Trophoblast cell (in vitro differentiated cells and primary cell): ENCODE data around the gene ACKR3.

Source experiments
- DNase-seq, 2 donors: peaks; one replicate each; pipeline ENCODE4 v3.0.0-alpha.2; 2016
- H2AFZ ChIP-seq: 2 replicates; pipeline ENCODE4 v1.6.1; 2013; ENCODE audit warnings: low read length, moderate library complexity, mild to moderate bottlenecking; ENCODE audit not compliant: insufficient read depth, poor library complexity
- H2AK5ac ChIP-seq: 2 replicates; pipeline ENCODE4 v1.6.1; 2013; ENCODE audit warnings: mild to moderate bottlenecking, low read length
- H2BK120ac ChIP-seq: 2 replicates; pipeline ENCODE4 v1.6.1; 2013; ENCODE audit warnings: low read length, mild to moderate bottlenecking, moderate library complexity; ENCODE audit not compliant: insufficient read depth, poor library complexity
- H2BK12ac ChIP-seq: 2 replicates; pipeline ENCODE4 v1.6.1; 2013; ENCODE audit warnings: mild to moderate bottlenecking, low read length, moderate library complexity
- H2BK5ac ChIP-seq: 2 replicates; pipeline ENCODE4 v1.6.1; 2013; ENCODE audit warnings: low read length, low read depth, moderate library complexity, mild to moderate bottlenecking; ENCODE audit not compliant: poor library complexity
- H3K14ac ChIP-seq: 2 replicates; pipeline ENCODE4 v1.6.1; 2013; ENCODE audit warnings: mild to moderate bottlenecking, low read length
- H3K18ac ChIP-seq: 2 replicates; pipeline ENCODE4 v1.6.1; 2013; ENCODE audit warnings: mild to moderate bottlenecking, low read length
- H3K23ac ChIP-seq: 2 replicates; pipeline ENCODE4 v1.6.1; 2013; ENCODE audit warnings: low read length
- H3K27ac ChIP-seq: 2 replicates; pipeline ENCODE4 v1.5.1; 2013; ENCODE audit warnings: low read depth, mild to moderate bottlenecking, inconsistent platforms, low read length, moderate library complexity
- H3K27me3 ChIP-seq: 2 replicates; pipeline ENCODE4 v1.6.1; 2013; ENCODE audit warnings: inconsistent platforms, mild to moderate bottlenecking, low read length, moderate library complexity; ENCODE audit not compliant: insufficient read depth
- H3K36me3 ChIP-seq, 2 experiments: 1 replicate in 1 of 2; 2 replicates in 1 of 2; pipeline ENCODE4 v1.6.1; 2013; ENCODE audit warnings: low read length in 2 of 2, mild to moderate bottlenecking in 2 of 2, moderate library complexity in 1 of 2; ENCODE audit not compliant: insufficient read depth in 2 of 2, control insufficient read depth in 1 of 2
- H3K4ac ChIP-seq: 2 replicates; pipeline ENCODE4 v1.6.1; 2013; ENCODE audit warnings: low read depth, mild to moderate bottlenecking, low read length, moderate library complexity
- H3K4me1 ChIP-seq, 2 experiments: 1 replicate in 1 of 2; 2 replicates in 1 of 2; pipeline ENCODE4 v1.6.1; 2013; ENCODE audit warnings: low read length in 2 of 2, mild to moderate bottlenecking in 2 of 2, moderate library complexity in 1 of 2; ENCODE audit not compliant: insufficient read depth in 2 of 2, control insufficient read depth in 1 of 2
- H3K4me2 ChIP-seq: 2 replicates; pipeline ENCODE4 v1.6.1; 2013; ENCODE audit warnings: inconsistent platforms, mild to moderate bottlenecking, low read length, moderate library complexity
- H3K4me3 ChIP-seq: 2 replicates; pipeline ENCODE4 v1.5.1; 2013; ENCODE audit warnings: mild to moderate bottlenecking, low read depth, low read length, inconsistent platforms
- H3K79me1 ChIP-seq: one replicate; pipeline ENCODE4 v1.6.1; 2013; ENCODE audit warnings: low read length
- H3K79me2 ChIP-seq: 2 replicates; pipeline ENCODE4 v1.6.1; 2013; ENCODE audit warnings: low read length, mild to moderate bottlenecking; ENCODE audit not compliant: control insufficient read depth, insufficient read depth, poor library complexity
- H3K9ac ChIP-seq: 2 replicates; pipeline ENCODE4 v1.6.1; 2013; ENCODE audit warnings: mild to moderate bottlenecking, low read length
- H3K9me3 ChIP-seq: 2 replicates; pipeline ENCODE4 v1.6.1; 2013; ENCODE audit warnings: low read depth, mild to moderate bottlenecking, control low read depth, inconsistent platforms, low read length; ENCODE audit not compliant: insufficient read depth
- H4K12ac ChIP-seq: 2 replicates; pipeline ENCODE4 v1.6.1; 2013; ENCODE audit warnings: low read depth, mild to moderate bottlenecking, low read length, moderate library complexity
- H4K8ac ChIP-seq: 2 replicates; pipeline ENCODE4 v1.6.1; 2013; ENCODE audit warnings: low read depth, mild to moderate bottlenecking, low read length, moderate library complexity
- H4K91ac ChIP-seq: one replicate; pipeline ENCODE4 v1.6.1; 2013; ENCODE audit warnings: low read depth, mild to moderate bottlenecking, low read length, moderate library complexity
- WGBS: extraction: QIAGEN DNeasy Blood & Tissue Kit; methylation state at CpG from one replicate; pipeline ENCODE4 v1.1.7; 2013; ENCODE audit warnings: missing lambda C conversion rate; ENCODE audit not compliant: insufficient read length, insufficient coverage; ENCODE audit errors: extremely low coverage; 5-methylcytosine and 5-hydroxymethylcytosine counted together

Gene ACKR3

GRCh38 chr2:236582968-236583367 lies 13.3 kb downstream of the ACKR3 start:
- no CpG with 5 or more reads among the region's 5 CpGs for WGBS
- Histone ChIP-seq H3K4ac (peak overlapping the region; percentile 13), H3K27me3 (no peaks in the 10 kb centered on the region), H3K23ac (no peak overlapping the region), H3K9ac (peak overlapping the region; percentile 28), H3K79me2 (peaks cover 14% of the 10 kb centered on the region), H2BK12ac (peak overlapping the region; percentile 12), H3K36me3 (peaks cover 29 to 37% of the 10 kb centered on the region in 2 experiments), H3K9me3 (peaks cover 6% of the 10 kb centered on the region), H2BK120ac (no peak overlapping the region), H4K91ac (peak overlapping the region; percentile 23), H4K8ac (peak overlapping the region; percentile 6), H3K4me1 (peaks cover 44 to 47% of the 10 kb centered on the region in 2 experiments), H3K79me1 (peaks cover 29% of the 10 kb centered on the region), H4K12ac (no peak overlapping the region), H3K14ac (peak overlapping the region; percentile 3), H3K27ac (peak overlapping the region; percentile 85), H2BK5ac (no peak overlapping the region), H3K4me3 (no peak overlapping the region), H2AFZ (no peak overlapping the region), H3K18ac (peak overlapping the region; percentile 49), H3K4me2 (no peak overlapping the region), H2AK5ac (no peak overlapping the region)
- no peak for DNase-seq

GRCh38 chr2:236583621-236584203 lies 14.1 kb downstream of the ACKR3 start:
- Histone ChIP-seq H3K14ac (peak overlapping the region; percentile 72), H3K36me3 (peaks cover 24 to 32% of the 10 kb centered on the region in 2 experiments), H3K79me1 (peaks cover 23% of the 10 kb centered on the region), H2AK5ac (peak overlapping the region; percentile 59), H4K91ac (peak overlapping the region; percentile 78), H2BK5ac (peak overlapping the region; percentile 47), H4K12ac (no peak overlapping the region), H3K27me3 (no peaks in the 10 kb centered on the region), H3K4ac (peak overlapping the region; percentile 29), H2AFZ (peak overlapping the region; percentile 13), H3K79me2 (peaks cover 9% of the 10 kb centered on the region), H3K18ac (peak overlapping the region; percentile 31), H3K4me2 (peak overlapping the region; percentile 11), H4K8ac (peak overlapping the region; percentile 77), H3K9me3 (peaks cover 6% of the 10 kb centered on the region), H3K4me3 (no peak overlapping the region), H2BK120ac (peak overlapping the region; percentile 70), H3K4me1 (peaks cover 37 to 40% of the 10 kb centered on the region in 2 experiments), H3K27ac (peak overlapping the region; percentile 85), H3K9ac (no peak overlapping the region), H2BK12ac (peak overlapping the region; percentile 1), H3K23ac (no peak overlapping the region)
- no peak for DNase-seq
- no CpG with 5 or more reads among the region's 14 CpGs for WGBS

- Histone ChIP-seq H3K79me2 (peaks cover 6% of the 10 kb centered on the region), H2BK5ac (peak overlapping the region; percentile 90), H3K4me2 (no peak overlapping the region), H3K9ac (no peak overlapping the region), H3K9me3 (peaks cover 6% of the 10 kb centered on the region), H3K27ac (peak overlapping the region; percentile 85), H3K36me3 (peaks cover 22 to 26% of the 10 kb centered on the region in 2 experiments), H3K4me1 (peaks cover 29 to 31% of the 10 kb centered on the region in 2 experiments), H3K14ac (peak overlapping the region; percentile 90), H3K4ac (peak overlapping the region; percentile 71), H2AFZ (peak overlapping the region; percentile 32), H3K27me3 (no peaks in the 10 kb centered on the region), H4K91ac (peak overlapping the region; percentile 94), H3K4me3 (no peak overlapping the region), H2AK5ac (peak overlapping the region; percentile 38), H2BK120ac (peak overlapping the region; percentile 93), H4K8ac (peak overlapping the region; percentile 86), H4K12ac (no peak overlapping the region), H2BK12ac (peak overlapping the region; percentile 88), H3K79me1 (peaks cover 23% of the 10 kb centered on the region), H3K18ac (peak overlapping the region; percentile 66), H3K23ac (no peak overlapping the region)
- peak; percentile 60 to 69 for DNase-seq
- no CpG with 5 or more reads among the region's 16 CpGs for WGBS
These were observed 15.1 kb downstream of the ACKR3 start for GRCh38 chr2:236584521-236585384.

GRCh38 chr2:236585966-236586365 lies 16.3 kb downstream of the ACKR3 start:
- no peak overlapping the region for H2AFZ ChIP-seq
- H3K27ac ChIP-seq: peak overlapping the region; percentile 85
- peak; percentile 77 to 90 for DNase-seq
- H3K79me2 ChIP-seq: peaks cover 6% of the 10 kb centered on the region
- no peaks in the 10 kb centered on the region for H3K27me3 ChIP-seq
- H3K4me3 ChIP-seq: no peak overlapping the region
- H3K79me1 ChIP-seq: peaks cover 25% of the 10 kb centered on the region
- no peak overlapping the region for H4K12ac ChIP-seq
- H2BK12ac ChIP-seq: peak overlapping the region; percentile 44
- H3K36me3 ChIP-seq: peaks cover 14 to 15% of the 10 kb centered on the region in 2 experiments
- H3K4ac ChIP-seq: no peak overlapping the region
- no peak overlapping the region for H3K4me2 ChIP-seq
- peaks cover 3% of the 10 kb centered on the region for H3K9me3 ChIP-seq
- H3K14ac ChIP-seq: no peak overlapping the region
- WGBS: no CpG with 5 or more reads among the region's 5 CpGs
- H2BK120ac ChIP-seq: no peak overlapping the region
- no peak overlapping the region for H3K23ac ChIP-seq
- H4K91ac ChIP-seq: peak overlapping the region; percentile 55
- no peak overlapping the region for H2BK5ac ChIP-seq
- H3K9ac ChIP-seq: no peak overlapping the region
- H3K4me1 ChIP-seq: peaks cover 26 to 30% of the 10 kb centered on the region in 2 experiments
- no peak overlapping the region for H3K18ac ChIP-seq
- no peak overlapping the region for H4K8ac ChIP-seq
- no peak overlapping the region for H2AK5ac ChIP-seq
